H1 (cell line): ENCODE data around the gene SCN3A.

Experiments
- EP300 ChIP-seq, 2 experiments: IDR thresholded peaks; 1 replicate in 1 of 2; 2 replicates in 1 of 2; pipeline ENCODE4 v1.6.1; 2011 to 2012; ENCODE audit warnings: low read depth in 2 of 2, low read length in 2 of 2, mild to moderate bottlenecking in 2 of 2, borderline replicate concordance in 1 of 2, inconsistent platforms in 1 of 2, moderate library complexity in 1 of 2
- POLR2A ChIP-seq, 2 experiments: IDR thresholded peaks; 1 replicate in 1 of 2; 2 replicates in 1 of 2; pipeline ENCODE4 v1.6.1; 2011; ENCODE audit warnings: low read depth in 2 of 2, low read length in 2 of 2, mild to moderate bottlenecking in 2 of 2; ENCODE audit errors: control extremely low read depth in 1 of 2
- TF ChIP-seq, protein P1 (sequence below), 3 experiments: IDR thresholded peaks; 1 replicate in 2 of 3; 2 replicates in 1 of 3; pipeline versions ENCODE4 v1.5.1 to v1.6.1; 2011; ENCODE audit warnings: low read length in 3 of 3, mild to moderate bottlenecking in 3 of 3, inconsistent platforms in 2 of 3, low read depth in 1 of 3, moderate library complexity in 1 of 3; ENCODE audit not compliant: insufficient read depth in 1 of 3; ENCODE audit errors: control extremely low read depth in 1 of 3

- TF ChIP-seq, protein P1, sequence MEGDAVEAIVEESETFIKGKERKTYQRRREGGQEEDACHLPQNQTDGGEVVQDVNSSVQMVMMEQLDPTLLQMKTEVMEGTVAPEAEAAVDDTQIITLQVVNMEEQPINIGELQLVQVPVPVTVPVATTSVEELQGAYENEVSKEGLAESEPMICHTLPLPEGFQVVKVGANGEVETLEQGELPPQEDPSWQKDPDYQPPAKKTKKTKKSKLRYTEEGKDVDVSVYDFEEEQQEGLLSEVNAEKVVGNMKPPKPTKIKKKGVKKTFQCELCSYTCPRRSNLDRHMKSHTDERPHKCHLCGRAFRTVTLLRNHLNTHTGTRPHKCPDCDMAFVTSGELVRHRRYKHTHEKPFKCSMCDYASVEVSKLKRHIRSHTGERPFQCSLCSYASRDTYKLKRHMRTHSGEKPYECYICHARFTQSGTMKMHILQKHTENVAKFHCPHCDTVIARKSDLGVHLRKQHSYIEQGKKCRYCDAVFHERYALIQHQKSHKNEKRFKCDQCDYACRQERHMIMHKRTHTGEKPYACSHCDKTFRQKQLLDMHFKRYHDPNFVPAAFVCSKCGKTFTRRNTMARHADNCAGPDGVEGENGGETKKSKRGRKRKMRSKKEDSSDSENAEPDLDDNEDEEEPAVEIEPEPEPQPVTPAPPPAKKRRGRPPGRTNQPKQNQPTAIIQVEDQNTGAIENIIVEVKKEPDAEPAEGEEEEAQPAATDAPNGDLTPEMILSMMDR (IDR thresholded peaks at IDR 0.05; ENCODE audit: control extremely low read depth in 1 of 3, insufficient read depth in 1 of 3, low read depth in 1 of 3, low read length in 3 of 3) = no peak
- TF ChIP-seq EP300 (IDR thresholded peaks at IDR 0.05; ENCODE audit: borderline replicate concordance in 1 of 2, low read depth in 2 of 2, low read length in 2 of 2) (no peak), POLR2A (IDR thresholded peaks at IDR 0.05; ENCODE audit: control extremely low read depth in 1 of 2, low read depth in 2 of 2, low read length in 2 of 2) (no peak)
Measured at GRCh38 chr2:165083326-165083725, 120.5 kb downstream of the SCN3A start.
